GM21825 (cell line): ENCODE results near the gene LMTK2.

Experiments used
- ATAC-seq: cut with Tn5 transposase; IDR thresholded peaks from one replicate; pipeline ENCODE4 v1.9.1; 2021; ENCODE audit warnings: mild to moderate bottlenecking, moderate library complexity; ENCODE audit not compliant: unreplicated experiment

LMTK2 gene

GRCh38 chr7:98252425-98253054 lies 145.9 kb downstream of the LMTK2 start:
- no peak for ATAC-seq

- no peak for ATAC-seq
Observed at GRCh38 chr7:98254516-98254915, 147.9 kb downstream of the LMTK2 start.

- ATAC-seq: no peak
Observed at GRCh38 chr7:98254951-98255610, 148.4 kb downstream of the LMTK2 start.

- no peak for ATAC-seq
Observed at GRCh38 chr7:98256431-98256830, 149.8 kb downstream of the LMTK2 start.

- ATAC-seq: no peak
Observed at GRCh38 chr7:98257701-98258100, 151.0 kb downstream of the LMTK2 start.
